GM11168 (cell line): Measurements from ENCODE around the gene NR1H2.

Experiments
- in situ Hi-C: fragments of 300-500 bp; cut with MboI; formaldehyde crosslinking; loops from one replicate; pipeline ENCODE4 v1.12.0; 2022; ENCODE audit warnings: low sequenced_read_pairs; ENCODE audit not compliant: unreplicated experiment

The NR1H2 gene

DNA sequence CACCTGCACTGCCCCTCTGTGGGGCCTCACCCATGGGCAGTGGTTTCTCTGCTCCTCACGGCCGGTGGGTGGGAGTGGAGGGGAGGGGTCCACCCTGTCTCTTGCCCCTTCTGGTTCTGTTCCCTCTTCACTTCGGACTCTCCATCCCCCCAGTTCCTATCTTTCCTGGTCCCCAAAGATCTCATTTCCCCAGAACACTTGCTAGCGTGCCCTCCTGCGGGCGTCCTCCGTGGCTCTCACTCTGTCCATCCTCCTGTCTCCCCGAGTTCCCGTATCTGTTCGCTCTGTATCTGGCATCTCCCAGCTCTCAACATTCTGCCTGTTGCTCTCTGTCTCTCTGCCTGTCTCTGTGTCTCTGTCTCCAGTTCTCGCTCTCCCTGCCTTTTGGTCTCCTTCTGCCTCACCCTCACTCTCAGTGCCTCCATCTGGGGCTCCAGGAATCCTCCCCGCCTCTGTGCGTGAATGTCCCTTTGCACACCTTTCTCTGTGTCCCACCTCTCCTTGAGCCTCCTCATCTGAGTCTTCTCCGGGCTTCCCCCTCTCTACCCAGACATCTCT, 42.8 kb downstream of the NR1H2 start:
- in situ Hi-C loops = no loop called here

DNA sequence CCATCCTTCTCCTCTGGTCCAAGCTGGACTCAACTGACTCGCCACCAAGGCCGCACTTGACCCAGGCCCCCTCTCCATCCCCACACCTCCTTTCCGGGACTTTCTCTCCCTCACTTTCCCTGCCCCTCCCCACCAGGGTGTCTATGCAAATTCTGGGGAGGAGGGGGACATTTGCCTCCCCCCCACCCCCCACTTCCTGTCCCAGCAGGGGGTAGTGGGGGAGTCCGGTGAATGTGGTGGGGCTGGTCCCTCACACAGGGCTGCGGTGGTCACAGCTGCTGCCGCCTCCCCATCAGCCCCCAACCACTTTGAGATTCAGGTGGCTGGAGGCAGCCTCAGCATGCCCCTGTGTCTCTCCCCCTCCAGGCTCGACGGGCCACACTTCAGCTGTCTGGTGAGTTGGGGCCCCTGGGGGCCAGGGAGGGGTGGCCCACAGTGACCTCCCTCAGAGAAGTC, 43.4 kb downstream of the NR1H2 start:
- in situ Hi-C loops = no loop called here

DNA sequence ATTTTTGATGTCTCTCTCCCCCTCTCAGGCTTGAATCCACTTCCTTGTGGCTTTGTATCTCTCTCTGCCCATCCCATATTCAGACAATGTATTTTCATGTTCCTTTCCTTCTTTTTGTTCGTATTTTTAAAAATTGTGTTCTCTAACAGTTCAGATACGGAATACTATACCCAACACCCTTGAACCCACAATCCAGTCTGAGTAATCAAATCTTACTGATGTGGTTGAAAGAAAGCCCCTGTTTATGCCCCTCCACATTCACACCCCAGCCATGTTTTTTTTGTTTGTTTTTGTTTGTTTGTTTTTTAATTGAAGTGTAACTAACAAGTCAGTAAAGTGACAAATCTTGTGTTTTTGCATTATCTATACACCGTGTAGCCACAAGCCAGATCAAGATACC, 43.9 kb downstream of the NR1H2 start:
- in situ Hi-C loops = no loop called here

DNA sequence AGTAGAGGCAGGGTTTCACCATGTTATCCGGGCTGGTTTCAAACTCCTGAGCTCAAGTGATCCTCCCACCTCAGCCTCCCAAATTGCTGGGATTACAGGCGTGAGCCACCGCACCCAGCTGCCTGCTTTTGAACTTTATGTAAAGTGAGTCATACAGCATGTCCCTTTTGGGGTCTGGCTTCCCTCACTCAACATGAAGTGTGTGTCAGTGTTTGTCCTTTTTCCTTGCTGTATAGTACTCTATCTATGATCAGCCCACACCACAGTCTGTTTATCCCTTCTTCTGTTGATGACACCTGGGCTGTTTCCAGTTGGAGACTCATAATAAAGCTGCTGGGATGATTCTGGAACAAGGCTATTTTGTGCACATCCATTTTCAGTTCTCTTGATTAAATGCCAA, 44.6 kb downstream of the NR1H2 start:
- in situ Hi-C loops = no loop called here

DNA sequence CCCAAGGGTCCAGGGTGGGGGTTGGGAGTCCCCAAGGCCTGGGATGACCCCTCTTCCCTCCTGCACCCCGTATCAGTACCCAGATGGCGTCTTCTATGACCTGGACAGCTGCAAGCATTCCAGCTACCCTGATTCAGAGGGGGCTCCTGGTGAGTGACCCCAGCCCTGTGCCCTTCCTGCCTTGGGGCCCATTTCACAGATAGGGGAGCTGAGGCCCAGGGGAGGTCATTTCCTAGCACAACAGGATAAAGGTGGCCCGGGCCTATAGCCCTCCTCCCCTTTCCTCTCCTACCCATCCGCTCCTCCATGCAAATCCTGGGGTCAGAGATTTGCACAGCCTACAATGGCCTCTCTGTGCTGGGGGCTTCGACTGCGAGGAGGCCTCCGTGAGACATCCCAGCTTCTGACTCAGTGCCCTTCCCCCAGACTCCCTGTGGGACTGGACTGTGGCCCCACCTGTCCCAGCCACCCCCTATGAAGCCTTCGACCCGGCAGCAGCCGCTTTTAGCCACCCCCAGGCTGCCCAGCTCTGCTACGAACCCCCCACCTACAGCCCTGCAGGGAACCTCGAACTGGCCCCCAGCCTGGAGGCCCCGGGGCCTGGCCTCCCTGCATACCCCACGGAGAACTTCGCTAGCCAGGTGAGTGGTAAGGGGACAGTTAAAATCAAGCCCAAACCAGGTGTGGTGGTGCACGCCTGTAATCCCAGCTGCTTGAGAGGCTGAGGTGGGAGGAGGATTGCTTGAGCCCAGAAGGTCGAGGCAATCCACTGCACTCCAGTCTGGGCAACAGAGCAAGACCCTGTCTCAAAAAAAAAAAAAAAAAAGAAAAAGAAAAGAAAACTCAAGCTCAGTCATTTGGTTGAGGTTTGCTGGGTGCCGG, 46.4 kb downstream of the NR1H2 start:
- in situ Hi-C loops = no loop called here

DNA sequence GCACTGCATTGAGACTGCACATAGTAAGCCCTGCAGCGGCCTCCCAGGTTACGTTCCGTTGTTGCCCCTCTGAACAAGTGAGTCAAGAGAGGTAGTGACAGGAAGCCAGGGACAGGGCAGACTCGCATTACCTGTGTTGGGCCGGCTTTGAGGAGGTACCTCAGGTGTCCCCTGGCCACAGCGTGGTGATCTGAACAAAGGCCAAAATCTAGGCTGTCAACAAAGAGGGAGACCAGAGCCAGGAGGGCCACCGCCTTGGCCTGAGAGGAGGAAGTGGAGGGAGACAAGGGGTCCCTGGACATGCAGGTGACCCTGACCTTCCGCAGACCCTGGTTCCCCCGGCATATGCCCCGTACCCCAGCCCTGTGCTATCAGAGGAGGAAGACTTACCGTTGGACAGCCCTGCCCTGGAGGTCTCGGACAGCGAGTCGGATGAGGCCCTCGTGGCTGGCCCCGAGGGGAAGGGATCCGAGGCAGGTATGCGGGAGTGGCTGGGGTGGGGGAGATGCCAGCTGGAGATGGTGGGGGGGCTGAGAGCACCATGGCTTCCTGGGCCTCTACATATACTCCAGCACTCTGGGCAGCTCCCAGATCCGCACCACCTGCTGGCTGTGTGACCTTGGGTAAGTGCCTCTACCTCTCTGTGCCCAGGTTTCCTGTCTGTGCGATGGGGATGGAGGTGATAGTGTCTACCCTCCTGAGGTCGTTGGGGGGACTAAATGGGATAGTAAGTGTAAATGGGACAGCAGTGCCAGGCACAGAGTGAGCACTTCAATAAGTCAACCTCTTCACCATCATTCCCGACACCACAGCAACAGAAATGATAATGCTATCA, 47.2 kb downstream of the NR1H2 start:
- in situ Hi-C loops = no loop called here

DNA sequence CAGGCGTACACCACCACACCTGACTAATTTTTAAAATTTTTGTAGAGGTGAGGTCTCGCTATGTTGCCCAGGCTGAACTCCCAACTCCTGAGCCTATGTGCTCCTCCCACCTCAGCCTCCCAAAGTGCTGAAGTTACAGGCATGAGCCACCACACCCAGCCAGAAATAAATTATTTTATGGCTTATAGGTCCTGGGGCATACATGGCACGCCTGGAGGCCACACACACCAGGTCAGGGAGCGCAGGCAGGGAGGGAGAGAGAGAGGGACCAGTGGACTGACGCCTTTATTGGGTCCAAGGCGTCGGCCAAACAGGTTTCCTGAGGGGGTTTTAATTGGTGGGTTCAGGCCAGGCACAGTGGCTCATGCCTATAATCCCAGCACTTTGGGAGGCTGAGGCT, 49.3 kb downstream of the NR1H2 start:
- in situ Hi-C loops = no loop called here

DNA sequence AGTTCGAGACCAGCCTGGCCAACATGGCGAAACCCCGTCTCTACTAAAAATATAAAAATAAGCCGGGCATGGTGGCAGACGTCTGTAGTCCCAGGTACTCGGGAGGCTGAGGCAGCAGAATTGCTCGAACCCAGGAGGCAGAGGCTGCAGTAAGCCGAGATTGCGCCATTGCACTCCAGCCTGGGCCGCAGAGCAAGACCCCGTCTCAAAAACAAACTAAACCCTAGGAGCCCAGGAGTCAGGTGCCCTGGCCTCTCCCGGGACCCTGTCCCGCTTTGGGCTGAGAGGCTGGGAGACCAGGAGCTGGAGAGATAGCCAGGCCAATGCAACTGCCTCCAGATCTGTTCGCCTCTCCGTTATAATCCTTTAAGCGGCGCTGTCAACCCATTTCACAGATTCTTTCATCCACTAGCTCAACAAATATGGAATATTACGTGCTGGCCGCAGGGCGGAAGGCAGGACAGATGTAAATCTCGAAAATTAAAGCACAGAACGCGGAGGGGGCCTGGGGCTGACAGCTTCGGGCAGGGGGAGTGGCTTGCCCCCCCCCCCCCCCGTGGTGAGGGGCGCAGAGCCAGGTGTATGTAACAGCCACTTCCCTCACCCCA, 51.2 kb downstream of the NR1H2 start:
- in situ Hi-C loops = no loop called here

DNA sequence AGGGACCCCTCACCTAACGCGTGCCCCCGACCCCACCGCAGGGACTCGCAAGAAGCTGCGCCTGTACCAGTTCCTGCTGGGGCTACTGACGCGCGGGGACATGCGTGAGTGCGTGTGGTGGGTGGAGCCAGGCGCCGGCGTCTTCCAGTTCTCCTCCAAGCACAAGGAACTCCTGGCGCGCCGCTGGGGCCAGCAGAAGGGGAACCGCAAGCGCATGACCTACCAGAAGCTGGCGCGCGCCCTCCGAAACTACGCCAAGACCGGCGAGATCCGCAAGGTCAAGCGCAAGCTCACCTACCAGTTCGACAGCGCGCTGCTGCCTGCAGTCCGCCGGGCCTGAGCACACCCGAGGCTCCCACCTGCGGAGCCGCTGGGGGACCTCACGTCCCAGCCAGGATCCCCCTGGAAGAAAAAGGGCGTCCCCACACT, 51.8 kb downstream of the NR1H2 start:
- in situ Hi-C loops = no loop called here

DNA sequence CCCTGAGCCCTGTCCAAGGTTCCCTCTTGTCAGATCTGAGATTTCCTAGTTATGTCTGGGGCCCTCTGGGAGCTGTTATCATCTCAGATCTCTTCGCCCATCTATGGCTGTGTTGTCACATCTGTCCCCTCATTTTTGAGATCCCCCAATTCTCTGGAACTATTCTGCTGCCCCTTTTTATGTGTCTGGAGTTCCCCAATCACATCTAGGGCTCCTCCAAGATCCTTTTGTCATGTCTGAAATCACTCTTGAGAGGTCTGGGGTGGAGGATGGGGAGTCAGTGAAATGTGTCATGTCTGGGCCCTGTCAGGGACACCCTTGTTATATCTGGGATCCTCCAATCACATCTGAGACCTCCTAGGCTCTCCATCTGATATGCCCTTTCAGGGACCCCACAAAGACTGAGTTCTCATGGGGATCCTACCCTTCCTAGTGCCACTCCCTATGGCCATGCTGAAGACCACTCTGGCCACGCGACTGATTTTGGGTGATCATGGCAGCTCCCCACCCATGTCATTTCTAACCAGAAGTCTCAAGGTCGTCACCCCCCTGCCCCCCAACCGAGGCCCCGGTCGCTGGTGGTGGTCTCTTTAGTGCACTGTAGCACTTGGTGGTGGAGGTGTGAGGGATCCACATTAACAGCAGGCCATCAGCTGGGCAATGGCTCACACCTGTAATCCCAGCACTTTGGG, 52.7 kb downstream of the NR1H2 start:
- in situ Hi-C loops = no loop called here

DNA sequence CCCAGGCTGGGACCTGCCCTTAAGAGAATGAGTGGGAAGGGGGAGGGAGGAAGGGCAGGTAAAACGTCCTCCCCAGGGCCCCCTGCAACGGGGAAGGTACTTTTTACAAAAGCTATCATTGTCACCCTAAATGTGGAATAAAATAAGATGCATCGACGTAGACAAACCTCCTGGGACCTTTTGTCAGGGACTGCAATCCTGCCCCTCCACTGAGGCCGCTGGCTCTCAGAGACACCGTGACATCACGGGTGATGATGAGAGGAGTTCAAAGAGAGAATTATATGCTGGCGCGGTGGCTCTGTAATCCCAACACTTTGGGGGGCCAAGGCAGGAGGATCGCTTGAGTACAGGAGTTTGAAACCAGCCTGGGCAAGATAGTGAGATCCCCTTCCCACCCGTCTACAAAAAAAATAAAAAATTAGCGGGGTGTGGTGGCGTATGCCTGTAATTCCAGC, 54.7 kb downstream of the NR1H2 start:
- in situ Hi-C loops = no loop called here

DNA sequence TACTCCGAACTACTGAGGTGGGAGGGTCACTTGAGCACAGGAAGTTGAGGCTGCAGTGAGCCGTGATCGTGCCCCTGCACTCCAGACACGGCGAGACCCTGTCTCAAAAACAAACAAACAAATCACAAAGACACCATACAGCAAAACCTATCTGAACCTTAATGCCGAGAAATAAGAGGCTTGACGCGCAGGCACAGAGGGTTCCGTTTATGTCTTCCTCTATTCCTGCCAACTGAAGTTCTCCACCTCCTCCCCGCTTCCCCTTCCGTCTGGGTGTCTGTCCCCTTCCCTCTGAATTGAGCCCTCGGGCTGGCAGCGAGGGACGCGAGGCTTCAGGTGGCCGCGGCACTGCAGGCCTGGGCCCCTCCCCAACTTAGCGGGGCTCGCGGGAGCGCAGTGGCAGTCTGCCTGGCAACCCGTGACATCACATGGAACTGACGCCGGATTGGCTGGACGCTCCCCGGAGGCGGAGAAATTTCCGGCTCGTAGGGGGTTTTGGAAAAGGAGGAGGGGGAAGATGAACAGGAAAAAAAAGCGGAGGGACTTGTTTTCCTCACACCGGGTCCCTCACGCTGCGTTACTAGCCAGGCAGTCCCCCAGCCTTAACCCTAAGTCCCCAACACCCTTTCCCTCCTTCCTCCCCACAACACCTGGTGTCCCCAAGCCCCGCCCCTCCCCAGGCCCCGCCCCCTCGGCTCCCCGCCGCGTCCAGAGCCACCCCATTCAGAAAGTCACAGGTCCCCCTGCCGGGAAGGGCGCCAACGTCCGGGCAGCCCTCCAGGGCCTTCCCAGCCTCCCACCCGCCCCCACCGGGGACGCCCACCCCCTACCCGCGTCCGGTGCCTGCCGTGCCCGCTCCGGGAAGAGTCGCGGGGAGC, 55.3 kb downstream of the NR1H2 start:
- in situ Hi-C loops = no loop called here

DNA sequence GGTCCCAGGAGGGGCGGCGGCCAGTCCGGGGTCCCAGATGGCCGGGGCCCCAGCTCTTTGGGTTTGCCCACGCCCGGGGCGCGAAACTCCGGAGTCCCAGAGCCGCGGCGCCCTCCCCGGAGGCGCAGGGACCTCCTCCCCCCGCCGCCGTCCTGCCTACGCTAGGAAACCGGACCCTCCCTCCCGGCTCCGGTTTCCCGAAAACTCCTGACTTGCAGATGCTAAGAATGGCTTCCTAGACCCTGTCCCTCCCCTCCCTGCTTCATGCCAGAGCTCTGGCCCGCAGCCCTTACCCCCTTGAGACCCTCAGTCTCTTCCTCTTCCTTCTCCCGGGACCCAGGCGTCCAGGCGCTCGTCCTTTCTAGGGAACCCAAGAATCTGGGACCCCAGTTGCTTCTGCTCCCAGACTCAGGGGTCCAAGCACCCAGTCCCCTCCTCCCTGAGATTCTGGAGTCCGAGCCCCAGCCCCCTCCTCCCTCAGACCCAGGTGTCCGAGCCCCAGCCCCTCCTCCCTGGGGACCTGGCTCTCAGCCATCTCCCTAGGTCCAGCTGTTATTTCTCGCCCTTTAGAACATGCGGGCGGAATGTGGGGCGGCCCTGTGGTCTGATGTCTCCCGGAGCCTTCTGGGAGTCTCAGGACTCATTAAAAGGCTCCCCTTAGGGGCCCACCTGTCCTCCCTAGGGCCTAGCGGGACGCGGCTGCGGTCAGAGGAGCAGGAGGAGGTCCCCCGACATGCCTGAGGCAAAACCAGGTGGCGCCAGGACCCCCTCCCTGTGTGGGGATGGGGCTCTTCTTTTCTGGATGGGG, 56.2 kb downstream of the NR1H2 start, which contains the start of gene MYBPC2:
MYBPC2 (plus strand) TSS at position 672 of the 808 bp plus-strand sequence; CDS start at position 734, 62 bp downstream.
- in situ Hi-C loops = no loop called here
